SK-N-SH (cell line): ENCODE results near the gene GPR149. TPM values are rescaled to one million over a fixed set of nuclear protein-coding genes. Genes with fewer than 3 reads are reported as not detected.

Experiments
- CTCF ChIA-PET: fragments of 300-600, 350-600 bp; formaldehyde crosslinking; extraction: SDS; loops from one replicate; lab custom pipeline; 2021; lab: Yijun Ruan, JAX
- POLR2A ChIA-PET: fragments of 350-600 bp; sonication (Branson Sonifier 250); formaldehyde crosslinking; extraction: SDS; loops from one replicate; lab custom pipeline; 2020; ENCODE audit warnings: antibody characterized with exemption, inconsistent platforms; lab: Yijun Ruan, JAX
- DNase-seq: peaks from one replicate; pipeline ENCODE4 v3.0.0; 2012
- H2AFZ ChIP-seq: fragments of 200-600 bp; sonication (generic); 2 replicates; pipeline ENCODE4 v1.8.1; 2016; ENCODE audit warnings: antibody characterized with exemption, mild to moderate bottlenecking, low read depth
- H3F3A ChIP-seq: fragments of 200-600 bp; sonication (generic); replicated peaks from 2 replicates; pipeline ENCODE3; 2016; ENCODE audit warnings: antibody characterized with exemption, mild to moderate bottlenecking; ENCODE audit not compliant: insufficient read depth
- H3K27ac ChIP-seq, 2 experiments: fragments of 200-500 bp in 1 of 2; fragments of 200-600 bp in 1 of 2; sonication (Bioruptor generic) in 1 of 2; sonication (generic), shearing (Covaris generic) in 1 of 2; 2 replicates each; pipeline versions ENCODE4 v1.5.1 to v1.6.1; 2014 to 2016; ENCODE audit warnings: low read depth in 2 of 2, inconsistent platforms in 1 of 2, low read length in 1 of 2, mild to moderate bottlenecking in 1 of 2, mixed read lengths in 1 of 2
- H3K27me3 ChIP-seq: fragments of 200-600 bp; sonication (generic), shearing (Covaris generic); 2 replicates; pipeline ENCODE4 v1.6.1; 2016; ENCODE audit warnings: mixed run types; ENCODE audit not compliant: insufficient read depth
- H3K36me3 ChIP-seq, 2 experiments: fragments of 200-500 bp in 1 of 2; fragments of 200-600 bp in 1 of 2; sonication (Bioruptor generic) in 1 of 2; sonication (generic) in 1 of 2; replicated peaks in 1 of 2; 2 replicates each; pipeline versions ENCODE3 to v1.5.1; 2014 to 2016; ENCODE audit warnings: low read length in 1 of 2, mild to moderate bottlenecking in 1 of 2; ENCODE audit not compliant: insufficient read depth in 2 of 2, control insufficient read depth in 1 of 2
- H3K4me1 ChIP-seq, 2 experiments: fragments of 200-500 bp in 1 of 2; fragments of 200-600 bp in 1 of 2; sonication (Bioruptor generic) in 1 of 2; sonication (generic), shearing (Covaris generic) in 1 of 2; 2 replicates each; pipeline versions ENCODE4 v1.5.1 to v1.6.1; 2014 to 2016; ENCODE audit warnings: low read depth in 1 of 2, low read length in 1 of 2, mixed run types in 1 of 2; ENCODE audit not compliant: insufficient read depth in 2 of 2, control insufficient read depth in 1 of 2
- H3K4me2 ChIP-seq: fragments of 200-600 bp; sonication (generic), shearing (Covaris generic); 2 replicates; pipeline ENCODE4 v1.6.1; 2017; ENCODE audit warnings: mixed run types
- H3K4me3 ChIP-seq, 2 experiments: fragments of 200-500 bp in 1 of 2; fragments of 200-600 bp in 1 of 2; sonication (Bioruptor generic) in 1 of 2; sonication (generic), shearing (Covaris generic) in 1 of 2; 2 replicates each; pipeline versions ENCODE4 v1.5.1 to v1.8.1; 2014 to 2016; ENCODE audit warnings: low read depth in 2 of 2, inconsistent platforms in 1 of 2, low read length in 1 of 2, mild to moderate bottlenecking in 1 of 2, mixed read lengths in 1 of 2, moderate library complexity in 1 of 2
- H3K79me2 ChIP-seq: fragments of 200-600 bp; sonication (generic); 2 replicates; pipeline ENCODE4 v1.8.1; 2017; ENCODE audit warnings: mild to moderate bottlenecking; ENCODE audit not compliant: insufficient read depth
- H3K9ac ChIP-seq: fragments of 200-600 bp; sonication (generic); 2 replicates; pipeline ENCODE4 v1.6.1; 2017; ENCODE audit warnings: mixed run types
- H3K9me2 ChIP-seq: fragments of 200-600 bp; sonication (generic); 2 replicates; pipeline ENCODE4 v1.6.1; 2017; ENCODE audit warnings: mixed run types
- H3K9me3 ChIP-seq: fragments of 200-600 bp; sonication (generic); 2 replicates; pipeline ENCODE4 v1.6.1; 2017; ENCODE audit warnings: mixed run types, mild to moderate bottlenecking, moderate library complexity
- H4K20me1 ChIP-seq: fragments of 200-600 bp; sonication (generic); 2 replicates; pipeline ENCODE4 v1.6.1; 2017; ENCODE audit warnings: mild to moderate bottlenecking, mixed run types; ENCODE audit not compliant: insufficient read depth
- FOXJ3 ChIP-seq: sonication (generic); formaldehyde crosslinking; IDR thresholded peaks from 2 replicates; pipeline ENCODE4 v1.5.1; 2020; ENCODE audit warnings: mild to moderate bottlenecking, missing genetic modification reagents
- RAD21 ChIP-seq: IDR thresholded peaks from 2 replicates; pipeline ENCODE4 v1.6.1; 2012; ENCODE audit warnings: mild to moderate bottlenecking, low read length
- REST ChIP-seq: IDR thresholded peaks from 2 replicates; pipeline ENCODE4 v1.6.1; 2012; ENCODE audit warnings: mild to moderate bottlenecking, low read depth, low read length, moderate library complexity
- USF2 ChIP-seq: fragments of 150-350 bp; IDR thresholded peaks from 2 replicates; pipeline ENCODE4 v1.6.1; 2017; ENCODE audit warnings: antibody characterized with exemption, low read length, low read depth, borderline replicate concordance
- WGBS: methylation state at CpG from one replicate; pipeline ENCODE4 v1.1.6; 2017; ENCODE audit warnings: low lambda C conversion rate; 5-methylcytosine and 5-hydroxymethylcytosine counted together
- polyA plus RNA-seq, 3 experiments: library from polyadenylated mRNA; depleted of rRNA; stranded (reverse); fragments of >200 nt; gene quantifications; 2 replicates each; pipeline ENCODE4 v1.2.3, GENCODE V29; 2012

GPR149 gene
- polyA plus RNA-seq, 1 of the 3 experiments (the other 2 are of a cell fraction), result not detected

GRCh38 chr3:154422694-154423093 lies 7.3 kb downstream of the GPR149 start:
- ChIA-PET CTCF (no interaction called here), POLR2A (no interaction called here)
- H4K20me1 ChIP-seq, result no peaks in the 10 kb centered on the region
- H3K4me2 ChIP-seq, result no peak overlapping the region
- no peaks in the 10 kb centered on the region for H3F3A ChIP-seq
- H3K4me3 ChIP-seq, result no peak overlapping the region
- H3K27me3 ChIP-seq, result peaks cover 11% of the 10 kb centered on the region; the same call in 1 of the 2 replicates
- no peak overlapping the region for H2AFZ ChIP-seq
- H3K79me2 ChIP-seq, result no peaks in the 10 kb centered on the region
- H3K9me2 ChIP-seq, result no peaks in the 10 kb centered on the region
- no peaks in the 10 kb centered on the region for H3K4me1 ChIP-seq
- no peaks in the 10 kb centered on the region for H3K36me3 ChIP-seq
- TF ChIP-seq RAD21, result no peak
- TF ChIP-seq USF2, result no peak
- TF ChIP-seq, all 33 proteins: peak for 0
- no peak for DNase-seq
- Histone ChIP-seq H3K27ac (no peak overlapping the region), H3K9me3 (no peaks in the 10 kb centered on the region), H3K9ac (no peak overlapping the region)

GRCh38 chr3:154421083-154421482 lies 8.9 kb downstream of the GPR149 start:
- no peaks in the 10 kb centered on the region for H3F3A ChIP-seq
- no peak for DNase-seq
- no peaks in the 10 kb centered on the region for H3K9me2 ChIP-seq
- no peak overlapping the region for H3K4me2 ChIP-seq
- no peaks in the 10 kb centered on the region for H4K20me1 ChIP-seq
- H3K79me2 ChIP-seq, result no peaks in the 10 kb centered on the region
- no peak overlapping the region for H3K9ac ChIP-seq
- ChIA-PET CTCF (no interaction called here), POLR2A (no interaction called here)
- no peak overlapping the region for H2AFZ ChIP-seq
- 18% methylated on average over 3 of the region's 3 CpGs for WGBS
- no peak overlapping the region for H3K4me3 ChIP-seq
- H3K4me1 ChIP-seq, result no peaks in the 10 kb centered on the region
- no peaks in the 10 kb centered on the region for H3K9me3 ChIP-seq
- peak; percentile 97 for TF ChIP-seq REST
- no peak for TF ChIP-seq FOXJ3 (CRISPR knock-in tag)
- no peaks in the 10 kb centered on the region for H3K27me3 ChIP-seq
- H3K27ac ChIP-seq, result no peak overlapping the region
- no peaks in the 10 kb centered on the region for H3K36me3 ChIP-seq
